H1 (cell line): ENCODE results near the gene CBLB. TPM values are rescaled to one million over a fixed set of nuclear protein-coding genes. Genes with fewer than 3 reads are reported as not detected.

ENCODE experiments used
- CTCF ChIA-PET: fragments of 300-600 bp; sonication (Branson Sonifier 250); formaldehyde crosslinking; loops from one replicate; lab custom pipeline; 2021; ENCODE audit not compliant: partially characterized antibody; lab: Charles Lee
- POLR2A ChIA-PET: fragments of 300-600 bp; sonication (Branson Sonifier 250); formaldehyde crosslinking; loops from one replicate; lab custom pipeline; 2021; ENCODE audit warnings: inconsistent platforms; ENCODE audit not compliant: partially characterized antibody; lab: Charles Lee
- DNase-seq, 2 experiments: peaks; one replicate each; pipeline versions ENCODE4 v3.0.0 to v3.0.0-alpha.2; 2010 to 2022; ENCODE audit warnings: low spot score in 2 of 2, low read depth in 1 of 2, mixed read lengths in 1 of 2
- FAIRE-seq: peaks from 2 replicates; lab custom pipeline; 2011; peaks lifted over from hg19 to GRCh38; lab: Jason Lieb, UNC
- H2AFZ ChIP-seq: 2 replicates; pipeline ENCODE4 v1.8.1; 2012; ENCODE audit warnings: low read length, inconsistent platforms
- H2AK5ac ChIP-seq: 2 replicates; pipeline ENCODE4 v1.6.1; 2013; ENCODE audit warnings: low read depth, low read length
- H2BK120ac ChIP-seq: replicated peaks from 2 replicates; pipeline ENCODE3; 2013; ENCODE audit warnings: low read depth, low read length, inconsistent platforms
- H2BK12ac ChIP-seq: 2 replicates; pipeline ENCODE4 v1.6.1; 2013; ENCODE audit warnings: low read depth, low read length
- H2BK15ac ChIP-seq: 2 replicates; pipeline ENCODE4 v1.6.1; 2013; ENCODE audit warnings: low read length
- H2BK20ac ChIP-seq: 2 replicates; pipeline ENCODE4 v1.6.1; 2013; ENCODE audit warnings: low read length
- H2BK5ac ChIP-seq: 2 replicates; pipeline ENCODE4 v1.6.1; 2013; ENCODE audit warnings: low read depth, low read length
- H3K14ac ChIP-seq: 2 replicates; pipeline ENCODE4 v1.6.1; 2013; ENCODE audit warnings: inconsistent platforms; ENCODE audit not compliant: insufficient read length
- H3K18ac ChIP-seq: 2 replicates; pipeline ENCODE4 v1.6.1; 2013; ENCODE audit warnings: low read length; ENCODE audit errors: extremely low read depth
- H3K23ac ChIP-seq: 2 replicates; pipeline ENCODE4 v1.6.1; 2013; ENCODE audit warnings: inconsistent platforms; ENCODE audit not compliant: insufficient read length
- H3K23me2 ChIP-seq: 2 replicates; pipeline ENCODE4 v1.6.1; 2013; ENCODE audit warnings: low read depth, low read length
- H3K27ac ChIP-seq: 2 replicates; pipeline ENCODE4 v1.6.1; 2011; ENCODE audit warnings: low read depth, low read length, inconsistent platforms
- H3K27me3 ChIP-seq, 4 experiments: replicated peaks in 1 of 4; 1 replicate in 1 of 4; 2 replicates in 3 of 4; pipeline versions ENCODE4 v1.6.1 to v1.8.1; 2011 to 2013; ENCODE audit warnings: low read length in 3 of 4, mild to moderate bottlenecking in 3 of 4, inconsistent platforms in 2 of 4, mixed read lengths in 2 of 4, moderate library complexity in 1 of 4; ENCODE audit not compliant: control insufficient read depth in 3 of 4, insufficient read depth in 3 of 4; ENCODE audit errors: extremely low read depth in 1 of 4
- H3K36me3 ChIP-seq, 4 experiments: 2 replicates each; pipeline versions ENCODE4 v1.6.1 to v1.8.1; 2011 to 2013; ENCODE audit warnings: mild to moderate bottlenecking in 4 of 4, low read length in 3 of 4, moderate library complexity in 2 of 4, control low read depth in 1 of 4, inconsistent platforms in 1 of 4; ENCODE audit not compliant: insufficient read depth in 4 of 4, control insufficient read depth in 2 of 4
- H3K4ac ChIP-seq: replicated peaks from 2 replicates; pipeline ENCODE3; 2013; ENCODE audit warnings: low read length, low read depth, mixed read lengths, inconsistent platforms; ENCODE audit not compliant: insufficient read length
- H3K4me1 ChIP-seq, 4 experiments: replicated peaks in 1 of 4; 1 replicate in 1 of 4; 2 replicates in 3 of 4; pipeline versions ENCODE4 v1.6.1 to v1.8.1; 2011 to 2013; ENCODE audit warnings: low read length in 3 of 4, inconsistent platforms in 2 of 4, mixed read lengths in 1 of 4; ENCODE audit not compliant: insufficient read depth in 4 of 4, control insufficient read depth in 3 of 4
- H3K4me2 ChIP-seq, 2 experiments: 2 replicates each; pipeline versions ENCODE4 v1.6.1 to v1.8.1; 2011 to 2013; ENCODE audit warnings: low read depth in 2 of 2, low read length in 2 of 2, control low read depth in 1 of 2, inconsistent platforms in 1 of 2, mild to moderate bottlenecking in 1 of 2; ENCODE audit not compliant: insufficient read depth in 1 of 2
- H3K4me3 ChIP-seq, 4 experiments: fragments of 200-600, 300-600 bp in 1 of 4; sonication (generic), shearing (Covaris generic), sonication (Bioruptor Twin) in 1 of 4; 2 replicates each; pipeline versions ENCODE4 v1.5.1 to v1.8.1; 2011 to 2016; ENCODE audit warnings: low read length in 4 of 4, low read depth in 3 of 4, control low read depth in 2 of 4, inconsistent platforms in 2 of 4, mild to moderate bottlenecking in 2 of 4, mixed read lengths in 1 of 4, moderate library complexity in 1 of 4; ENCODE audit not compliant: insufficient read depth in 2 of 4; ENCODE audit errors: extremely low read depth in 1 of 4
- H3K56ac ChIP-seq: replicated peaks from 2 replicates; pipeline ENCODE3; 2013; ENCODE audit warnings: low read depth, mild to moderate bottlenecking, mixed read lengths, low read length, inconsistent platforms; ENCODE audit not compliant: insufficient read length
- H3K79me1 ChIP-seq: 2 replicates; pipeline ENCODE4 v1.6.1; 2013; ENCODE audit warnings: low read depth, low read length, control low read depth
- H3K79me2 ChIP-seq, 2 experiments: 2 replicates each; pipeline versions ENCODE4 v1.6.1 to v1.8.1; 2012 to 2013; ENCODE audit warnings: low read length in 2 of 2, mild to moderate bottlenecking in 2 of 2, inconsistent platforms in 1 of 2; ENCODE audit not compliant: insufficient read depth in 2 of 2, control insufficient read depth in 1 of 2
- H3K9ac ChIP-seq, 4 experiments: replicated peaks in 1 of 4; 1 replicate in 1 of 4; 2 replicates in 3 of 4; pipeline versions ENCODE4 v1.6.1 to v1.8.1; 2011 to 2013; ENCODE audit warnings: low read depth in 3 of 4, low read length in 3 of 4, control low read depth in 2 of 4, mild to moderate bottlenecking in 2 of 4, moderate library complexity in 2 of 4, inconsistent platforms in 1 of 4; ENCODE audit errors: extremely low read depth in 1 of 4
- H3K9me3 ChIP-seq, 2 experiments: 2 replicates each; pipeline versions ENCODE4 v1.6.1 to v1.8.1; 2012 to 2013; ENCODE audit warnings: mild to moderate bottlenecking in 2 of 2, moderate library complexity in 2 of 2, control low read depth in 1 of 2, inconsistent platforms in 1 of 2, low read depth in 1 of 2, low read length in 1 of 2, mixed read lengths in 1 of 2; ENCODE audit not compliant: insufficient read depth in 2 of 2
- H4K20me1 ChIP-seq, 2 experiments: replicated peaks in 1 of 2; 2 replicates each; pipeline versions ENCODE3 to v1.8.1; 2011 to 2013; ENCODE audit warnings: inconsistent platforms in 2 of 2, low read length in 2 of 2, mild to moderate bottlenecking in 1 of 2; ENCODE audit not compliant: insufficient read depth in 2 of 2, control insufficient read depth in 1 of 2
- H4K5ac ChIP-seq: 2 replicates; pipeline ENCODE4 v1.6.1; 2013; ENCODE audit warnings: low read length, low read depth, mixed read lengths, inconsistent platforms; ENCODE audit not compliant: insufficient read length
- H4K8ac ChIP-seq: 2 replicates; pipeline ENCODE4 v1.8.0; 2013; ENCODE audit warnings: mild to moderate bottlenecking, moderate library complexity, low read length, inconsistent platforms; ENCODE audit not compliant: insufficient read depth; ENCODE audit errors: extremely low read depth
- H4K91ac ChIP-seq: replicated peaks from 2 replicates; pipeline ENCODE3; 2013; ENCODE audit warnings: low read length, mixed read lengths, inconsistent platforms; ENCODE audit not compliant: insufficient read length
- BACH1 ChIP-seq: IDR thresholded peaks from 2 replicates; pipeline ENCODE4 v1.6.1; 2012; ENCODE audit warnings: low read length, improper control_type of control experiment
- CBX5 ChIP-seq: fragments of 300-800, 300-1000 bp; sonication (generic); IDR thresholded peaks from 2 replicates; pipeline ENCODE4 v1.7.1; 2016; ENCODE audit warnings: antibody characterized with exemption, low read length, low read depth
- CHD1 ChIP-seq: IDR thresholded peaks from 2 replicates; pipeline ENCODE4 v1.6.1; 2012; ENCODE audit warnings: low read depth, low read length, improper control_type of control experiment
- EGR1 ChIP-seq: IDR thresholded peaks from 2 replicates; pipeline ENCODE4 v1.6.1; 2011; ENCODE audit warnings: low read depth, low read length, borderline replicate concordance
- GABPA ChIP-seq: IDR thresholded peaks from 2 replicates; pipeline ENCODE4 v1.6.1; 2011; ENCODE audit warnings: mild to moderate bottlenecking, low read length, moderate library complexity, borderline replicate concordance; ENCODE audit not compliant: insufficient read depth
- HDAC6 ChIP-seq: IDR thresholded peaks from one replicate; pipeline ENCODE4 v1.7.1; 2012; ENCODE audit warnings: low read depth, mild to moderate bottlenecking, inconsistent platforms, low read length, moderate library complexity
- KDM4A ChIP-seq: IDR thresholded peaks from one replicate; pipeline ENCODE4 v1.7.1; 2012; ENCODE audit warnings: low read depth, mild to moderate bottlenecking, moderate library complexity, low read length, inconsistent platforms; ENCODE audit not compliant: severe bottlenecking
- KDM5A ChIP-seq: fragments of 200-600 bp; IDR thresholded peaks from 2 replicates; pipeline ENCODE4 v1.7.1; 2012; ENCODE audit warnings: mild to moderate bottlenecking, low read length, inconsistent platforms, mixed read lengths
- POLR2A ChIP-seq, 2 experiments: IDR thresholded peaks; 1 replicate in 1 of 2; 2 replicates in 1 of 2; pipeline ENCODE4 v1.6.1; 2011; ENCODE audit warnings: low read depth in 2 of 2, low read length in 2 of 2, mild to moderate bottlenecking in 2 of 2; ENCODE audit errors: control extremely low read depth in 1 of 2
- POU5F1 ChIP-seq: IDR thresholded peaks from 2 replicates; pipeline ENCODE4 v1.6.1; 2011; ENCODE audit warnings: low read depth, mild to moderate bottlenecking, low read length, moderate library complexity
- RXRA ChIP-seq: IDR thresholded peaks from 2 replicates; pipeline ENCODE4 v1.6.1; 2011; ENCODE audit warnings: low read depth, mild to moderate bottlenecking, low read length, moderate library complexity; ENCODE audit not compliant: insufficient read depth
- TAF1 ChIP-seq: IDR thresholded peaks from 2 replicates; pipeline ENCODE4 v1.6.1; 2011; ENCODE audit warnings: mild to moderate bottlenecking, low read depth, low read length
- TCF12 ChIP-seq: IDR thresholded peaks from 2 replicates; pipeline ENCODE4 v1.6.1; 2011; ENCODE audit warnings: low read depth, mild to moderate bottlenecking, low read length
- ZNF274 ChIP-seq: IDR thresholded peaks from 2 replicates; pipeline ENCODE4 v1.7.0; 2012; ENCODE audit warnings: low read length, borderline replicate concordance; ENCODE audit errors: extremely low read depth
- WGBS, 2 experiments: shearing (Covaris generic) in 1 of 2; methylation state at CpG; one replicate each; pipeline versions ENCODE4 v1.1.6 to v1.1.7; 2013 to 2015; ENCODE audit warnings: low lambda C conversion rate in 2 of 2, mixed read lengths in 2 of 2, inconsistent platforms in 1 of 2, low coverage in 1 of 2, missing lambda C conversion rate in 1 of 2; ENCODE audit not compliant: insufficient replicate concordance in 2 of 2, insufficient coverage in 1 of 2, insufficient read length in 1 of 2; ENCODE audit errors: extremely low coverage in 1 of 2, missing lambda C conversion rate in 1 of 2; 5-methylcytosine and 5-hydroxymethylcytosine counted together
- polyA plus RNA-seq, 7 experiments: library from polyadenylated mRNA; depleted of rRNA in 3 of 7; stranded (reverse) in 5 of 7; unstranded in 2 of 7; fragments of >200 nt in 5 of 7; fragments of 200-250 nt in 2 of 7; gene quantifications; 1 replicate in 5 of 7; 2 replicates in 1 of 7; 4 replicates in 1 of 7; pipeline versions ENCODE4 v1.2.1 to v1.2.3, GENCODE V29; 2011 to 2013; ENCODE audit warnings: missing spikeins in 2 of 7, mixed read lengths in 2 of 7
- total RNA-seq: library from RNA; stranded (reverse); fragmentation: NEBNext Ultra II Directional; extraction: Animal tissue kit (Norgen Biotek cat#: 25700); gene quantifications from 2 replicates; pipeline ENCODE4 v1.2.1, GENCODE V29; 2021
- TF ChIP-seq, protein P1 (sequence below): IDR thresholded peaks from 2 replicates; pipeline ENCODE4 v1.6.1; 2012; ENCODE audit warnings: inconsistent platforms

Gene CBLB
- total and polyA plus RNA-seq, 2 of the 8 experiments (the other 6 are each of a cell fraction or from before 2014, with no cell fraction given): 14.5 to 26.0 TPM

DNA sequence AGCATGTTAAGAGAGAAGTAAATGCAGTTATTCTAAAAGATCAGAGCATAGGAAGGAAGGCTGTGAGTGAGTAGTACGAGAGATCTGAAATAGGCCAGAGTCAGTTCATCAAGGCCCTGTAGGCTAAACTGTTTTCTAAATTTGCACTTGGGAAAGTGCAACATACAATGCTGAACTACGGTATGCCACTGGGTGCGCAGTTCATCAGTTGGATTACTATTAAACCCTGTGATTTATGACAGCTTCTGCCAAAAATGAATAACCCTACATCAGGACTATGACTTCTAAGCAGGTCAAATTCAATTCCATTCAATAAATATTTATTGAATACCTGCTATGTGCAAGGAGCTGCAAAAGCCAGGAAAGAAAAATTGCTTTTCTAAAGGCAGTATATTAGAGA, 10.8 kb downstream of the CBLB start:
- DNase-seq (no peak), FAIRE-seq (no peak)
- no peak overlapping the region for H3K14ac ChIP-seq
- H3K9ac ChIP-seq: no peak overlapping the region
- H3K18ac ChIP-seq: no peak overlapping the region
- H4K5ac ChIP-seq: no peak overlapping the region
- H3K27ac ChIP-seq: no peak overlapping the region
- H3K27me3 ChIP-seq: no peaks in the 10 kb centered on the region
- 92% methylated on average over 3 of the region's 3 CpGs; no CpG with 5 or more reads in 1 of the 2 experiments for WGBS, 2 experiments
- no peak overlapping the region for H2AK5ac ChIP-seq
- H4K91ac ChIP-seq: no peak overlapping the region
- no peaks in the 10 kb centered on the region; a peak in 1 of 7 replicates for H3K4me1 ChIP-seq
- H2BK12ac ChIP-seq: no peak overlapping the region
- CTCF ChIA-PET: no interaction called here
- POLR2A ChIA-PET: no interaction called here
- H2BK20ac ChIP-seq: no peak overlapping the region
- no peak overlapping the region for H2BK120ac ChIP-seq
- no peaks in the 10 kb centered on the region for H4K20me1 ChIP-seq
- H3K36me3 ChIP-seq: peaks cover 0 to 31% (median 0%) of the 10 kb centered on the region in 4 experiments; a peak in 4 of 8 replicates
- H3K79me2 ChIP-seq: peaks cover 0 to 57% of the 10 kb centered on the region in 2 experiments; a peak in 2 of 4 replicates
- no peak overlapping the region for H4K8ac ChIP-seq
- H3K56ac ChIP-seq: no peak overlapping the region
- H3K9me3 ChIP-seq: no peaks in the 10 kb centered on the region
- H3K4ac ChIP-seq: no peak overlapping the region
- no peak overlapping the region for H2BK5ac ChIP-seq
- no peaks in the 10 kb centered on the region; the same call in 1 of the 2 replicates for H3K79me1 ChIP-seq
- H3K23me2 ChIP-seq: peaks cover 2% of the 10 kb centered on the region; the same call in 1 of the 2 replicates
- H2BK15ac ChIP-seq: no peak overlapping the region
- no peak overlapping the region for H3K23ac ChIP-seq
- no peak overlapping the region for H3K4me2 ChIP-seq
- no peak overlapping the region for H2AFZ ChIP-seq
- no peak overlapping the region for H3K4me3 ChIP-seq
- TF ChIP-seq KDM4A: no peak
- TF ChIP-seq GABPA: no peak
- TF ChIP-seq HDAC6: no peak
- no peak for TF ChIP-seq CHD1
- no peak for TF ChIP-seq EGR1
- TF ChIP-seq KDM5A: no peak
- TF ChIP-seq ZNF274: no peak
- TF ChIP-seq TCF12: no peak
- no peak for TF ChIP-seq POU5F1
- no peak for TF ChIP-seq TAF1
- no peak for TF ChIP-seq RXRA
- no peak for TF ChIP-seq BACH1
- TF ChIP-seq, protein P1, sequence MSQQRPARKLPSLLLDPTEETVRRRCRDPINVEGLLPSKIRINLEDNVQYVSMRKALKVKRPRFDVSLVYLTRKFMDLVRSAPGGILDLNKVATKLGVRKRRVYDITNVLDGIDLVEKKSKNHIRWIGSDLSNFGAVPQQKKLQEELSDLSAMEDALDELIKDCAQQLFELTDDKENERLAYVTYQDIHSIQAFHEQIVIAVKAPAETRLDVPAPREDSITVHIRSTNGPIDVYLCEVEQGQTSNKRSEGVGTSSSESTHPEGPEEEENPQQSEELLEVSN: no peak
- TF ChIP-seq POLR2A (IDR thresholded peaks at IDR 0.05; ENCODE audit: control extremely low read depth in 1 of 2, low read depth in 2 of 2, low read length in 2 of 2): no peak
- no peak for TF ChIP-seq CBX5
